Tibial nerve (tissue), 4 donors: ENCODE measurements around the gene SRSF2. TPM values are rescaled to one million over a fixed set of nuclear protein-coding genes. Genes with fewer than 3 reads are reported as not detected.
"Not testable (repeated sequence)": the region's sequence is repeated elsewhere in the genome, so short reads cannot be mapped to it uniquely, and the experiment has no call there.

Experiments
- DNase-seq, 2 donors: peaks; one replicate each; pipeline ENCODE4 v3.0.0-alpha.2; 2019; ENCODE audit warnings: low spot score in 2 of 2
- H3K27ac ChIP-seq, 4 donors: fragments of 200-600 bp; sonication (generic) in 3 of 4; one replicate each; pipeline ENCODE4 v1.5.1; 2017 to 2019; ENCODE audit warnings: mild to moderate bottlenecking in 1 of 4
- H3K27me3 ChIP-seq, 2 donors: fragments of 200-600 bp; sonication (generic) in 1 of 2; one replicate each; pipeline versions ENCODE4 v1.5.1 to v1.6.0; 2017 to 2019
- H3K36me3 ChIP-seq, 3 donors: fragments of 200-600 bp; sonication (generic); one replicate each; pipeline ENCODE4 v1.5.1; 2018 to 2019
- H3K4me1 ChIP-seq, 4 donors: fragments of 200-600 bp; sonication (generic) in 3 of 4; one replicate each; pipeline ENCODE4 v1.5.1; 2017 to 2019
- H3K4me3 ChIP-seq, 4 donors: fragments of 200-600 bp; sonication (generic) in 3 of 4; one replicate each; pipeline ENCODE4 v1.5.1; 2017 to 2019; ENCODE audit warnings: mild to moderate bottlenecking in 1 of 4, moderate library complexity in 1 of 4
- H3K9me3 ChIP-seq, 4 donors: fragments of 200-600 bp; sonication (generic) in 3 of 4; one replicate each; pipeline ENCODE4 v1.5.1; 2017 to 2019
- CTCF ChIP-seq, 5 experiments: fragments of 200-600 bp in 3 of 5; fragments of 450-650 bp in 2 of 5; sonication (generic) in 3 of 5; IDR thresholded peaks; one replicate each; pipeline ENCODE4 v1.5.1; 2016 to 2019; ENCODE audit warnings: antibody characterized with exemption in 5 of 5, mild to moderate bottlenecking in 3 of 5, moderate library complexity in 2 of 5
- EP300 ChIP-seq, 2 donors: sonication (generic); formaldehyde crosslinking; IDR thresholded peaks; one replicate each; pipeline ENCODE4 v1.6.1; 2017; ENCODE audit warnings: antibody characterized with exemption in 2 of 2, mild to moderate bottlenecking in 1 of 2
- POLR2A ChIP-seq, 2 donors: fragments of 450-650 bp; IDR thresholded peaks; one replicate each; pipeline ENCODE4 v1.6.1; 2017; ENCODE audit warnings: antibody characterized with exemption in 2 of 2, mild to moderate bottlenecking in 2 of 2, moderate library complexity in 2 of 2
- WGBS, 2 donors: methylation state at CpG; one replicate each; pipeline ENCODE4 v1.1.5; 2018; 5-methylcytosine and 5-hydroxymethylcytosine counted together
- total RNA-seq, 4 donors: library from RNA; depleted of rRNA; stranded (reverse); fragments of >200 nt; gene quantifications; one replicate each; pipeline ENCODE4 v1.1.0, GENCODE V29; 2016

The SRSF2 gene
- total RNA-seq, 4 donors from 2014 or later = 196 to 452 (median 271) TPM

DNA sequence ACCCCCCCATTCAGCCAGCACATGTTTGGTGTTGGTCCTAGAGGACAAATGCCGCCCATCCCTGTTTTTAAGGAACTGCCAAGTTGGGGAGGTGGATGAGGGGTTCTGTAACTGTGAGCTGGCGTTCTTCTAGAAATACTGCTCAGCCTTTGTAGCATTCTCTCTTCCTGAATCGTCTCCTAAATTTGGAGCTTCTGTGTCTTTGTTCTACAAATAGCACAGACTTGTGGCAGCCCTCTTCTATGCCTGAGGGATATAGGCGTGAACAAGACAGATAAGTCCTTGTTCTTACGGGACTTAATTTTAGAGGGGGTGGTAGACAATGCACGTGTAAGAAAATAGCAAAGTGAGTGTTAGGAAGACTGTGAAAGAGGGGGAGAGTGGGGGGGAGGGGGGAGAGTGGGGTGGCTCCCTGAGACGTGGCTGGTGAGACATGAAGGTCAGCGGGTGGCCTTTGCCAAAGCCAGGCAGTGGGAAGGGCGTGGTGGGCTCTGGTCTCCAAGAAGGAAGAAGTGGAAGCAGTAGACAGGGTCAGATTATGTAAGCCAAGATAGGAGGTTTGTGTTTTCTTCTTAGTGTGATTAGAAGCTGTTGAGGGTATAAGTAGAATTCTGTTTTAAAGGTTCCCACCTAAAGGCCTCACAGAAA is 10.7 kb upstream of the SRSF2 start:
- TF ChIP-seq EP300 (IDR thresholded peaks at IDR 0.05) (no peak), POLR2A (IDR thresholded peaks at IDR 0.05) (no peak), CTCF (IDR thresholded peaks at IDR 0.05) (no peak)
- no peak for DNase-seq
- Histone ChIP-seq H3K27ac (peak overlapping the region in 2 of 4 donors; percentile 28 to 37), H3K9me3 (no peaks in the 10 kb centered on the region), H3K36me3 (peaks cover 0 to 80% (median 11%) of the 10 kb centered on the region in 3 donors), H3K4me3 (no peak overlapping the region), H3K27me3 (no peaks in the 10 kb centered on the region), H3K4me1 (peaks cover 0 to 12% (median 0%) of the 10 kb centered on the region in 4 donors)
- WGBS, 2 donors = 50 to 60% methylated on average over 9 of the region's 9 CpGs

DNA sequence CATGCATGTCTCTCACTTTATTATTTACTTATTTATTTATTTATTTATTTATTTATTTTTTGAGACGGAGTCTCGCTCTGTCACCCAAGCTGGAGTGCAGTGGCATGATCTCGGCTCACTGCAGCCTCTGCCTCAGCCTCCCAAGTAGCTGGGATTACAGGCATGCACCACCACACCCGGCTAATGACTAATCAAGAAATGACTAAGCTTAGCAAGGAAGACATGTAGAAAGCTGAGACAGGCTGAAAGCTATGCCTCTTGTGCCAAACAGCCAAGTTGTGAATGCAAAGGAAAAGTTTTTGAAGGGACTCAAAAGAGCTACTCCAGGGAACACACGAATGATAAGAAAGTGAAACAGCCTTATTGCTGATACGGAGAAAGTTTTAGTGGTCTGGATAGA is 8.7 kb upstream of the SRSF2 start:
- WGBS, 2 donors = 96 to 98% methylated on average over 6 of the region's 6 CpGs
- peaks cover 0 to 84% (median 11%) of the 10 kb centered on the region in 3 donors for H3K36me3 ChIP-seq

GRCh38 chr17:76744747-76745146 is 7.6 kb upstream of the SRSF2 start:
- no peaks in the 10 kb centered on the region for H3K9me3 ChIP-seq
- no peak overlapping the region for H3K27ac ChIP-seq
- H3K4me3 ChIP-seq = no peak overlapping the region
- no peaks in the 10 kb centered on the region for H3K27me3 ChIP-seq
- 97 to 100% methylated on average over 2 of the region's 2 CpGs for WGBS, 2 donors
- DNase-seq = no peak
- H3K4me1 ChIP-seq = peaks cover 0 to 19% (median 4%) of the 10 kb centered on the region in 4 donors
- H3K36me3 ChIP-seq = peaks cover 0 to 80% (median 11%) of the 10 kb centered on the region in 3 donors
- TF ChIP-seq CTCF (IDR thresholded peaks at IDR 0.05) (no peak), EP300 (IDR thresholded peaks at IDR 0.05) (no peak), POLR2A (IDR thresholded peaks at IDR 0.05) (no peak)

More for the DNA sequence above, 8.7 kb upstream of the SRSF2 start:
- not testable (repeated sequence) for H3K4me1 ChIP-seq, H3K27ac ChIP-seq, H3K27me3 ChIP-seq, H3K9me3 ChIP-seq, H3K4me3 ChIP-seq, DNase-seq

DNA sequence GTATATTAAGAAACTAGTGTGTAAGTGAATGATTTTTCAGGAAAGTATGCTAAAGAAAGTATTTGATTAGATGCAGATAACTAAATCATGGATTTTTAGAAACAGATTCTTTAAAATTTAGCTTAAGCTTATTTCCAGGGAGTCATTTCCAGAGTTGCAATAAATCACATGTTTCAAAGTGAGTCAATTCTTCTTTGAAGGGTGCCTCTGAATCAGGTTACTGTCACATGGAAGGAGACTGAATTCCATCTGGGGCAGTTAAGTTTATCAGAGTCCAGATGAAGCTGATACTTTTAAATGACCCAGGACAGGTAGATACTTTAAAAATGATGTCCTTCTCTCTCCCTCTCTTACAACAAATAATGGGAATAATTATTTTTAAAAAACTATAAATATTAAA is 5.8 kb upstream of the SRSF2 start:
- H3K4me3 ChIP-seq = no peak overlapping the region
- no peak for TF ChIP-seq POLR2A (IDR thresholded peaks at IDR 0.05)
- no peak for TF ChIP-seq CTCF (IDR thresholded peaks at IDR 0.05)
- no peak for TF ChIP-seq EP300 (IDR thresholded peaks at IDR 0.05)
- H3K27me3 ChIP-seq = no peaks in the 10 kb centered on the region
- peaks cover 0 to 64% (median 11%) of the 10 kb centered on the region in 3 donors for H3K36me3 ChIP-seq
- H3K9me3 ChIP-seq = no peaks in the 10 kb centered on the region
- peaks cover 0 to 31% (median 14%) of the 10 kb centered on the region in 4 donors for H3K4me1 ChIP-seq
- H3K27ac ChIP-seq = no peak overlapping the region
- DNase-seq = no peak

- Histone ChIP-seq H3K9me3 (no peaks in the 10 kb centered on the region), H3K27me3 (no peaks in the 10 kb centered on the region), H3K27ac (peak overlapping the region in 2 of 4 donors; percentile 6 to 52), H3K4me1 (peaks cover 0 to 29% (median 17%) of the 10 kb centered on the region in 4 donors), H3K36me3 (peaks cover 0 to 50% (median 11%) of the 10 kb centered on the region in 3 donors), H3K4me3 (no peak overlapping the region)
- TF ChIP-seq EP300 (IDR thresholded peaks at IDR 0.05) = no peak
- no peak for TF ChIP-seq CTCF (IDR thresholded peaks at IDR 0.05)
- no peak for TF ChIP-seq POLR2A (IDR thresholded peaks at IDR 0.05)
- DNase-seq = no peak
- 49 to 53% methylated on average over 5 of the region's 5 CpGs for WGBS, 2 donors
Observed at GRCh38 chr17:76740329-76741118, 3.4 kb upstream of the SRSF2 start.

DNA sequence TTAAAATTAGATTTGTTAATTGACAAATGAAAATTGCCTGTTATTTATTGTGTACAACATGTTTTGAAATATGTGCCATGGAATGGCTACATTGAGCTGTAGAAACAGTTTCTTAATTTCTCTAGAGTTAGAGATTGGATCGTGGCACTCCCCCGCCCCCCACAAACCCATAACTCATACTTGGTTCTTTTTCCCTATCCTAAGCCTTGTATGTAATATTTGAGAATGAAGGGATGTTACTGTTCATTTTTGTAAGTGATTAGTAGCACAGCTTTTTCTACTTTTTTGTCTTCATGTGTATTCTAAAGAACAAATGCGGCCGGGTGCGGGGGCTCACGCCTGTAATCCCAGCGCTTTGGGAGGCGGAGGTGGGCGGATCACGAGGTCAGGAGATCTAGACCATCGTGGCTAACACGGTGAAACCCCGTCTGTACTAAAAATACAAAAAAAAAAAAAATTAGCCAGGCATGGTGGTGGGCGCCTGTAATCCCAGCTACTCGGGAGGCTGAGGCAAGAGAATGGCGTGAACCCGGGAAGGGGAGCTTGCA is 2.5 kb upstream of the SRSF2 start:
- 86 to 89% methylated on average over 17 of the region's 17 CpGs for WGBS, 2 donors
- peak overlapping the region in 1 of 4 donors; percentile 100 for H3K27ac ChIP-seq
- peaks cover 0 to 50% (median 6%) of the 10 kb centered on the region in 3 donors for H3K36me3 ChIP-seq
- H3K9me3 ChIP-seq, H3K4me3 ChIP-seq, H3K27me3 ChIP-seq, DNase-seq: not testable (repeated sequence)
- peaks cover 0 to 38% (median 26%) of the 10 kb centered on the region in 4 donors for H3K4me1 ChIP-seq
